Body of pancreas (tissue), 4 donors: ENCODE measurements around the gene ATIC.

Experiments used
- POLR2A ChIP-seq, 3 donors: fragments of 450-650 bp; IDR thresholded peaks; one replicate each; pipeline ENCODE4 v1.6.1; 2016; ENCODE audit warnings: antibody characterized with exemption in 3 of 3, mild to moderate bottlenecking in 2 of 3
- TF ChIP-seq, protein P1 (sequence below), 7 experiments: fragments of 450-650 bp in 4 of 7; fragments of 200-600 bp in 3 of 7; sonication (generic) in 3 of 7; IDR thresholded peaks; one replicate each; pipeline ENCODE4 v1.5.1; 2016 to 2019; ENCODE audit warnings: antibody characterized with exemption in 7 of 7

DNA sequence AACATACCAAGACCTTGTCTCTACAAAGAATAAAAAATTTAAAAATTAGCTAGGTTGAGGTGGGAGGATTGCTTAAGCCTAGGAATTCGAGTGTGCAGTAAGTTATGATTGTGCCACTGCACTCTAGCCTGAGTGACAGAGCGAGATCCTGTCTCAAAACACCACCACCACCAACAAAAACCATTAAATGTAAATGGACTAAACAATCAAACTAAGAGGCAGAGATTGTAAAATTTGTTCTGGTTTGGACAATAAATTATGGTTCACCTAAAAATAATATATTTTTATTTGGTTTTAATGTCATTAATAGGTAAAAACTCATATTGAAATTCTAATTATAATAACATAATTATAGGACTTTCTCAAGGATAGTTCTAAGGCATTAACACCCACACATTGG is 9.9 kb upstream of the ATIC start:
- TF ChIP-seq, protein P1, sequence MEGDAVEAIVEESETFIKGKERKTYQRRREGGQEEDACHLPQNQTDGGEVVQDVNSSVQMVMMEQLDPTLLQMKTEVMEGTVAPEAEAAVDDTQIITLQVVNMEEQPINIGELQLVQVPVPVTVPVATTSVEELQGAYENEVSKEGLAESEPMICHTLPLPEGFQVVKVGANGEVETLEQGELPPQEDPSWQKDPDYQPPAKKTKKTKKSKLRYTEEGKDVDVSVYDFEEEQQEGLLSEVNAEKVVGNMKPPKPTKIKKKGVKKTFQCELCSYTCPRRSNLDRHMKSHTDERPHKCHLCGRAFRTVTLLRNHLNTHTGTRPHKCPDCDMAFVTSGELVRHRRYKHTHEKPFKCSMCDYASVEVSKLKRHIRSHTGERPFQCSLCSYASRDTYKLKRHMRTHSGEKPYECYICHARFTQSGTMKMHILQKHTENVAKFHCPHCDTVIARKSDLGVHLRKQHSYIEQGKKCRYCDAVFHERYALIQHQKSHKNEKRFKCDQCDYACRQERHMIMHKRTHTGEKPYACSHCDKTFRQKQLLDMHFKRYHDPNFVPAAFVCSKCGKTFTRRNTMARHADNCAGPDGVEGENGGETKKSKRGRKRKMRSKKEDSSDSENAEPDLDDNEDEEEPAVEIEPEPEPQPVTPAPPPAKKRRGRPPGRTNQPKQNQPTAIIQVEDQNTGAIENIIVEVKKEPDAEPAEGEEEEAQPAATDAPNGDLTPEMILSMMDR (IDR thresholded peaks at IDR 0.05), result no peak
- TF ChIP-seq POLR2A (IDR thresholded peaks at IDR 0.05), result no peak
